Thoracic aorta (tissue), 2 donors: ENCODE measurements around the gene FGL2. TPM values are rescaled to one million over a fixed set of nuclear protein-coding genes. Genes with fewer than 3 reads are reported as not detected.
"Not testable (repeated sequence)": the region's sequence is repeated elsewhere in the genome, so short reads cannot be mapped to it uniquely, and the experiment has no call there.

Experiments used
- ATAC-seq: fragments of 150-250 bp; one replicate; pipeline ENCODE4 v1.8.0; 2017; ENCODE audit warnings: low read depth; ENCODE audit not compliant: insufficient number of reproducible peaks, low FRiP score
- DNase-seq: peaks from one replicate; pipeline ENCODE4 v3.0.0-alpha.2; 2020; ENCODE audit warnings: low spot score
- H3K27ac ChIP-seq, 2 donors: fragments of 200-600 bp; sonication (generic); 1 replicate in 1 of 2; 2 replicates in 1 of 2; pipeline ENCODE4 v1.5.1; 2016; ENCODE audit warnings: mild to moderate bottlenecking in 2 of 2, moderate library complexity in 2 of 2
- H3K27me3 ChIP-seq: fragments of 200-600 bp; sonication (generic); replicated peaks from 2 replicates; pipeline ENCODE4 v1.6.0; 2016; ENCODE audit warnings: mild to moderate bottlenecking; ENCODE audit not compliant: insufficient read depth
- H3K36me3 ChIP-seq: fragments of 200-600 bp; sonication (generic); one replicate; pipeline ENCODE4 v1.5.1; 2016
- H3K4me1 ChIP-seq, 2 donors: fragments of 200-600 bp; sonication (generic); 1 replicate in 1 of 2; 2 replicates in 1 of 2; pipeline versions ENCODE4 v1.5.1 to v1.6.0; 2016; ENCODE audit warnings: low read depth in 2 of 2, mild to moderate bottlenecking in 1 of 2; ENCODE audit not compliant: control insufficient read depth in 1 of 2
- H3K4me3 ChIP-seq: fragments of 200-600 bp; sonication (generic); 2 replicates; pipeline ENCODE4 v1.5.1; 2016; ENCODE audit warnings: mild to moderate bottlenecking
- H3K9me3 ChIP-seq: fragments of 200-600 bp; sonication (generic); 2 replicates; pipeline ENCODE4 v1.5.1; 2016
- total RNA-seq, 2 donors: library from RNA; depleted of rRNA; stranded (reverse); fragments of >200 nt; gene quantifications; one replicate each; pipeline versions ENCODE4 v1.1.0 to v1.2.3, GENCODE V29; 2016
- TF ChIP-seq, protein P1 (sequence below): fragments of 200-600 bp; sonication (generic); IDR thresholded peaks from one replicate; pipeline ENCODE4 v1.5.1; 2019; ENCODE audit warnings: antibody characterized with exemption

FGL2 gene
- total RNA-seq, 2 donors from 2014 or later = 163 to 242 TPM

DNA sequence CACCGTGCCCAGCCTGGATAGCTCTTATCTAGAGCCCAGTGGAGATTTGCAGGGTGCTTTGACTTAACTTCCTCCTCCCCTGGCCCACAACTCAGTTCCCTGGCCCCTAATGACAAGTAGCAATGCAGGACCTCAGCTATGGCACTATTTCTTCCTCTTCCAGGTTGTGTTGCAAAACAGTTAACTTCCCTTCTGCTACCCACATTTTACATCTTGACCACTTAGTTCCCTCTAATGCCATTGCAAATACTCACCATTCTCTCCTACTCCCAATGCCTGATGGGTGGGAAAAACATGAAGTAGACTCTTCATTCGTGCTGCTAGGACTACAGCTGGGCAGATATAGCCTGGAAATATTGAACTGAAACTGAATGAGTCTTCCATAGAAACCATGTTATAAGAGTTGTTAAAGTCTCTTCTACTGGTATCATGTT, 39.1 kb upstream of the FGL2 start:
- Histone ChIP-seq H3K9me3 (no peaks in the 10 kb centered on the region), H3K4me3 (no peak overlapping the region), H3K27me3 (no peaks in the 10 kb centered on the region), H3K27ac (peak overlapping the region; percentile 67 to 75), H3K4me1 (peaks cover 24 to 47% of the 10 kb centered on the region in 2 donors), H3K36me3 (no peaks in the 10 kb centered on the region)
- ATAC-seq (no peak), DNase-seq (no peak)
- TF ChIP-seq, protein P1, sequence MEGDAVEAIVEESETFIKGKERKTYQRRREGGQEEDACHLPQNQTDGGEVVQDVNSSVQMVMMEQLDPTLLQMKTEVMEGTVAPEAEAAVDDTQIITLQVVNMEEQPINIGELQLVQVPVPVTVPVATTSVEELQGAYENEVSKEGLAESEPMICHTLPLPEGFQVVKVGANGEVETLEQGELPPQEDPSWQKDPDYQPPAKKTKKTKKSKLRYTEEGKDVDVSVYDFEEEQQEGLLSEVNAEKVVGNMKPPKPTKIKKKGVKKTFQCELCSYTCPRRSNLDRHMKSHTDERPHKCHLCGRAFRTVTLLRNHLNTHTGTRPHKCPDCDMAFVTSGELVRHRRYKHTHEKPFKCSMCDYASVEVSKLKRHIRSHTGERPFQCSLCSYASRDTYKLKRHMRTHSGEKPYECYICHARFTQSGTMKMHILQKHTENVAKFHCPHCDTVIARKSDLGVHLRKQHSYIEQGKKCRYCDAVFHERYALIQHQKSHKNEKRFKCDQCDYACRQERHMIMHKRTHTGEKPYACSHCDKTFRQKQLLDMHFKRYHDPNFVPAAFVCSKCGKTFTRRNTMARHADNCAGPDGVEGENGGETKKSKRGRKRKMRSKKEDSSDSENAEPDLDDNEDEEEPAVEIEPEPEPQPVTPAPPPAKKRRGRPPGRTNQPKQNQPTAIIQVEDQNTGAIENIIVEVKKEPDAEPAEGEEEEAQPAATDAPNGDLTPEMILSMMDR = no peak

DNA sequence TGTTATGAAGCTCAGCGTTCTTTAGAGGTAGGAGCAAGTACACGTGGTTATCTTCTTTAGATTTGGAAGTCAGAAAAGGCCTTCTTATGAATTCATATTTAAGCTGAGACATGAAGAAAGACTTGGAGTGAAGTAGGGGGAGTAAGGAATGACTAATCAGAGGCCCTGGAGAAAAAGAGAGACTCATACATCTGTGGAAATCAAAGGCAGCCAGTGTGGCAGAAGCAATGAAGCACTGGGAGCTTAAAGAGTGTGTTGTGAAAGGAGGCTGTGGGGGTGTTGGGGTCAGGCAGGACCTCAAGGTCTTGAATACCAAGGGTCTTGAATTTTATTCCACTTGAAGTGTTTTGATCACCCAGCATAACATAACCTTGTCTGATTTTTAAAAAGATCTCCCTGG, 35.7 kb upstream of the FGL2 start:
- H3K9me3 ChIP-seq = peaks cover 1% of the 10 kb centered on the region
- no peaks in the 10 kb centered on the region for H3K36me3 ChIP-seq
- no peak for DNase-seq
- no peaks in the 10 kb centered on the region for H3K27me3 ChIP-seq
- no peak overlapping the region for H3K27ac ChIP-seq
- TF ChIP-seq, protein P1 = no peak
- no peak overlapping the region for H3K4me3 ChIP-seq
- H3K4me1 ChIP-seq = peaks cover 10 to 33% of the 10 kb centered on the region in 2 donors
- no peak for ATAC-seq

DNA sequence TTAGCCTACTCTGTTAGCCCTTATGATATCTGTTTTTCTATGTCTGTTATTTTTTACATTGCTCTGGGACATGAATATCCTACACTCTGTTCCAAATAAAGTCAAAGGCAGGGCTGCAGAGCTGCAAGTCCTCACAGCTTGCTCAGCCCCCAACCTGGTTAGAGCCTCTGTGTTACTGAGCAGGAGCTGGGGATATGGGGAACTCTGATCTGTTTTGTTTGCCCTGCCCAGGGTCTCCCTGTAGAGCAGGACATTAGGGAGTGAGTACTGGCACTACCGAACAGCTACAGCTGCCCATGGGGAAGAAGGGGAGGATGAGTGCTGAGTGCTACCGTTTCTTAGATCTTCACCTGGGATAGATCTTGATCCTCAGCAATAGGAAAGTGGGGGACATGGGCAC, 32.8 kb upstream of the FGL2 start:
- no peak for ATAC-seq
- Histone ChIP-seq H3K27me3 (no peaks in the 10 kb centered on the region), H3K36me3 (no peaks in the 10 kb centered on the region), H3K9me3 (peaks cover 3% of the 10 kb centered on the region), H3K4me1 (peaks cover under 1 to 16% of the 10 kb centered on the region in 2 donors), H3K4me3 (no peak overlapping the region), H3K27ac (no peak overlapping the region)
- no peak for DNase-seq
- TF ChIP-seq, protein P1 = no peak

DNA sequence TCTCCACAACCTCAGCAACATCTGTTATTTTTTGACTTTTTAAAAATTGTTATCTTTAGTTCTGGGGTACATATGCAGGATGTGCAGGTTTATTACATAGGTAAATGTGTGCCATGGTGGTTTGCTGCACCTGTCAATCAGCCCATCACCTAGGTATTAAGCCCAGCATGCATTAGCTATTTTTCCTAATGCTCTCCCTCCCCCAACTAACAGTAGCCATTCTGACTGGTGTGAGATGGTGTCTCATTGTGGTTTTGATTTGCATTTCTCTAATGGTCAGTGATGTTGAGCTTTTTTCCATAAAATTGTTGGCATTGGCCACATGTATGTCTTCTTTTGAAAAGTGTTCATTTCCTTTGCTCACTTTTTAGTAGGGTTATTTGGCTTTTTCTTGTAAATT, 29.2 kb upstream of the FGL2 start:
- not testable (repeated sequence) for ATAC-seq, H3K9me3 ChIP-seq, H3K27ac ChIP-seq, DNase-seq, H3K27me3 ChIP-seq, H3K4me3 ChIP-seq, H3K36me3 ChIP-seq
- H3K4me1 ChIP-seq = peaks cover 8 to 20% of the 10 kb centered on the region in 2 donors

DNA sequence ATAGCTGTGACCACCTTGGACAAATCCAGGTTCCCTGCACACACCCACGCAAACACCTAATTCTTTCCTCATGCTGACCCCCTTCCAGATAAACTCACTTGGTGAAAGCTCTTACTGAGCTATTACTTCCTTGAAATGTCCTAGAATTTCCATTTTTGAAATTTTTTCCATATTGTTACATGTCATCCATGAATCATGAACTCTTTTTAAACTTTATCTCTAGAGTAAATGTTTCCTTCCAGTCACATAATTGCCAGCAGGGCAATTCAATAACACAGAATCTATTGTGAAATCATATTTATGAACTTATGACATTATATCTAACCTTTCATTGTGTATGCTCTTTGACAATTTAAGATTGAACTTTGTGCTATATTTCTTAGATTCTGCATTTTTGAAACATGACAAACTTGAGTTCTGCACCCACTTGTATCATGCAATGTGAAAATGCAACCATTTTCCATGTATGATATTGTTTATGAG, 26.8 kb upstream of the FGL2 start:
- ATAC-seq = no peak

More for the DNA sequence above, 26.8 kb upstream of the FGL2 start:
- Histone ChIP-seq H3K9me3 (peaks cover 3% of the 10 kb centered on the region), H3K4me1 (peaks cover 8 to 11% of the 10 kb centered on the region in 2 donors), H3K36me3 (no peaks in the 10 kb centered on the region), H3K27me3 (no peaks in the 10 kb centered on the region), H3K4me3 (no peak overlapping the region), H3K27ac (peak overlapping the region in 1 of 2 donors; percentile 1)
- DNase-seq = no peak
- TF ChIP-seq, protein P1 = no peak
